ENCODE measurements around the gene APOBR. TPM values are rescaled to one million over a fixed set of nuclear protein-coding genes. Genes with fewer than 3 reads are reported as not detected.

Gene APOBR
- total RNA-seq, 1 donor from 2014 or later, result 11.0 TPM

Other genes starting within 250 kb of the APOBR start
- gene SBK1, start 202.1 kb upstream of the APOBR start, total RNA-seq, result 0.49 TPM
- gene NPIPB6, start 131.1 kb upstream of the APOBR start, total RNA-seq, result 7.2 TPM
- 88.3 TPM for gene EIF3CL, start 90.8 kb upstream of the APOBR start, total RNA-seq
- gene NPIPB7, start 22.3 kb upstream of the APOBR start, total RNA-seq, result not detected
- gene CLN3, start 2.6 kb upstream of the APOBR start, total RNA-seq, result 47.0 TPM
- gene IL27, start 12.2 kb downstream of the APOBR start, total RNA-seq, result not detected
- 127 TPM for gene NUPR1, start 44.3 kb downstream of the APOBR start, total RNA-seq
- 38.3 TPM for gene SGF29, start 59.3 kb downstream of the APOBR start, total RNA-seq
- gene SULT1A2, start 102.4 kb downstream of the APOBR start, total RNA-seq, result 2.9 TPM
- gene SULT1A1, start 115.4 kb downstream of the APOBR start, total RNA-seq, result 20.6 TPM
- 4.4 TPM for gene NPIPB8, start 143.4 kb downstream of the APOBR start, total RNA-seq
- 435 TPM for gene EIF3C, start 216.8 kb downstream of the APOBR start, total RNA-seq

Data from ureter (tissue), 1 donor.